Measurements from ENCODE around the gene EIF3CL.
"Not testable (repeated sequence)": the region's sequence is repeated elsewhere in the genome, so short reads cannot be mapped to it uniquely, and the experiment has no call there.

The EIF3CL gene, protein sequence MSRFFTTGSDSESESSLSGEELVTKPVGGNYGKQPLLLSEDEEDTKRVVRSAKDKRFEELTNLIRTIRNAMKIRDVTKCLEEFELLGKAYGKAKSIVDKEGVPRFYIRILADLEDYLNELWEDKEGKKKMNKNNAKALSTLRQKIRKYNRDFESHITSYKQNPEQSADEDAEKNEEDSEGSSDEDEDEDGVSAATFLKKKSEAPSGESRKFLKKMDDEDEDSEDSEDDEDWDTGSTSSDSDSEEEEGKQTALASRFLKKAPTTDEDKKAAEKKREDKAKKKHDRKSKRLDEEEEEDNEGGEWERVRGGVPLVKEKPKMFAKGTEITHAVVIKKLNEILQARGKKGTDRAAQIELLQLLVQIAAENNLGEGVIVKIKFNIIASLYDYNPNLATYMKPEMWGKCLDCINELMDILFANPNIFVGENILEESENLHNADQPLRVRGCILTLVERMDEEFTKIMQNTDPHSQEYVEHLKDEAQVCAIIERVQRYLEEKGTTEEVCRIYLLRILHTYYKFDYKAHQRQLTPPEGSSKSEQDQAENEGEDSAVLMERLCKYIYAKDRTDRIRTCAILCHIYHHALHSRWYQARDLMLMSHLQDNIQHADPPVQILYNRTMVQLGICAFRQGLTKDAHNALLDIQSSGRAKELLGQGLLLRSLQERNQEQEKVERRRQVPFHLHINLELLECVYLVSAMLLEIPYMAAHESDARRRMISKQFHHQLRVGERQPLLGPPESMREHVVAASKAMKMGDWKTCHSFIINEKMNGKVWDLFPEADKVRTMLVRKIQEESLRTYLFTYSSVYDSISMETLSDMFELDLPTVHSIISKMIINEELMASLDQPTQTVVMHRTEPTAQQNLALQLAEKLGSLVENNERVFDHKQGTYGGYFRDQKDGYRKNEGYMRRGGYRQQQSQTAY

DNA sequence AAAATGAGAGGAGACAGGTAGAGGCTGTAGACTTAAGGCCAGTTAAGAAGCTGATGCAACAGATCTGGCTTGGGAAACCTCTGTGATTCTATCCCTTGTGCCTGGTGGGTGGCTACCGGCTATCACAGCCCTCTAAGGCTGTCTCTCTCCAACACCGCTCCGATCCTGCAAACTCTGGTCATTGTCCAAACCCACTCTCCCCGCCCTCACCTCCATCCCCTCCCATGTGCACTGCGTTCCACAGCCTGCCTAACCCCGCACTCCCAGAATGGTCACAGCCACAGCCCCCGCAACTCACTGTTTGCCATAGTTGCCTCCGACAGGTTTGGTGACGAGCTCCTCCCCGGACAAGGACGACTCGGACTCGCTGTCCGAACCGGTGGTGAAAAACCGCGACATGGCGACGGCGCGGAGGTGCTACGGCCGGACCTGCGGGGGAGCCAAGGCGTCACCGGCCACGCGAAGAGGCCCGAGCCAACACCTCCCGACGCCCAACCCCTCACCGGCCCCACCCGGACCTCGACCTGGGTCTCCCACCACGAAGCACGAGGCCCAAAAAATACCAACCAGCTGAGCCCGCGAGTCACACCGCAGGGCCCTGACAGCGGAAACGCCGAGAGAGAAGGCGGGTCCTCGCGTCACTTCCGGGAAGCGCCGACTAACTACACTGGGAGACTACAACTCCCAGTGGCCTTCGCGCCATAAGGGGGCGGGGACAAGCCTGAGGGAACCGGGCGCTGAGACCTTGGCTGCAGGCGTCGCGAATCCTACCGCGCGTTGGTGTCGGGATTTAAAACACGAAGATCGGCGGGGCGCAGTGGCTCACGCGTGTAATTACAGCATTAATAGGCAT, at the start of gene EIF3CL:
Gene EIF3CL (minus strand): TSS at position 622 of the 853 bp plus-strand sequence. CDS start 223 bp downstream, at position 399.
- not testable (repeated sequence) for DNase-seq (ENCODE audit: low read depth)

DNA sequence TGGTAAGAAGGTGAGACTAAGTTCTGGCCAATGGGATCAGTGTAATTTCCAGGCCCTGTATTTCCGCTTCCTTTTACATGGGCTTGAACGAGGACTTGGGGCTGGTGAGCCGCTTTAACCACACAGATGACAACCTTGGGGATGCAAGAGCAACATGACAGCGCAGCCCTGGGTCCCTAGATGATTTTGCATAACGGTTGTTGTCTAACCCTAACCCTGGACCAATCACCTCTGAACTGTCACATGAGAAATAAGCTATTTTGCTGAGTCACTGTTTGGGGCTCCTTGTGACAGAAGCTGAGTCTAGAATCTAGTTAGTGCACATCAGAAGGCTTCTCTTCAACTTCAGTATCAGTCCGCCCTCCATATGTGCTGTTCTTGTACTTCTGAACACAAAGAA, 43.4 kb upstream of the EIF3CL start:
- not testable (repeated sequence) for DNase-seq (ENCODE audit: low read depth)

DNA sequence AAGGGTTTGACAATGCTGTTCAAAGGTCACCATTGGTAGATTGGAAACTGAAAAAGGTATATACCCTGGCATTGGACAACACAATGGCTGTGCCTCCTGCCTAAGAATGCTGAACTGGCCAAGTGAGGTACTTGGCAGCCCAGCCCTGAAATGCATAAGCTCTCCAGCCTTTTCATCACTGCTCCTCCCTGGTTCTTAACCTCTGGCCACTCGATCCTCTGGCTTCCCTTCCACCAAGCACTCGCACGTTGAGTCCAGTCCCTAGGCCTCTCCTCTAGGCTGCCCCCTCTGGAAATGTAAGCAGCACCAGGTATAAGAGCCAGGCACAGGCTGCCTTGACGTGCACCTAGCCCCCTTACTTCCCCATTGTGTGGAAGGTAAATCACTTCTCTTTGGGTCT, 42.7 kb upstream of the EIF3CL start:
- not testable (repeated sequence) for DNase-seq (ENCODE audit: low read depth)

DNA sequence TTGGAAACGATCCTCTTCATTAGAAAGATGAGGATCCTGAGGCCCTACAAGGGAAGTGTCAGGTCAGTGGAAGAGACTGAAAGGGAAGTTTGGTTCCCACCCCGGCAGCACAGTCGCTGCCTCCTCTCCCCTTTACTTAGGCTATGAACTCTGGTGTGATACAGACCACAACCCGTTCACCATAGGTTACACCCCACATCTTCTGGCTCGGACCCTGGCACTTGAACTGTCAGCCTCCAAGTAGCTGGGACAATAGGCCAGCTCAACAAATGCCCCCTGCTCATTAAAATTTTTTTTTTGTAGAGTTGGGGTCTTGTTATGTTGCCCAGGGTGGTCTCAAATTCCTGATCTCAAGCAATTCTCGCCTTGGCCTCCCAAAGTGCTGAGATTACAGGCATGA, 40.3 kb upstream of the EIF3CL start:
- not testable (repeated sequence) for DNase-seq (ENCODE audit: low read depth)

DNA sequence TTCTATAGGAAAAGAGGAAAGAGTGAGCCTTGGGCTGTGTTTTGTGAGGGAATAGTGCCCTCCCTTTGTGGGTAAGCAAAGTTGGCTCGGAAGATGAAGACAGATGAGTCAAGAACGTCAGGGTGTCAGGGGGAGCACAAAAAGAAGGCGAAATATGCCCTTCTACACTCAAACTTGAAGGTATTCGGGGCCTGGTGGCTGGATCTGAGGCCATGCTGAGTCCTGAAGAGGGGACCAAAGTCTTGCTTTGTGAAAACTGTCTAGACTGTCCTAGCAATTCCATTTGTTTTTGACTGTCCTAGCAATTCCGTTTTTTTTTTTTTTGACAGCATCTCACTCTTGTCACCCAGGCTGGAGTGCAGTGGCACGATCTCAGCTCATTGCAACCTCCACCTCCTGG, 35.3 kb upstream of the EIF3CL start:
- not testable (repeated sequence) for DNase-seq (ENCODE audit: low read depth)

DNA sequence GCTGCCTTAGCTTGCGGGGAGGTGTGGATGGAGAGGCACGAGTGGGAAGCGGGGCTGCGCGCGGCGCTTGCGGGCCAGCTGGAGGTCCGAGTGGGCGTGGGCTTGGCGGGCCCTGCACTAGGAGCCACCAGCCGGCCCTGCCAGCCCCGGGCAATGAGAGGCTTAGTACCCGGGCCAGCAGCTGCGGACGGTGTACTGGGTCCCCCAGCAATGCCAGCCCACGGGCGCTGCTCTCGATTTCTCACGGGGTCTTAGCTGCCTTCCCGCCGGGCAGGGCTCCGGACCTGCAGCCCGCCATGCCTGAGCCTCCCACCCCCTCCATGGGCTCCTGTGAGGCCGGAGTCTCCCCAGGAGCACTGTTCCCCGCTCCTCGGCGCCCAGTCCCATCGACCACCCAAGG, 31.7 kb upstream of the EIF3CL start:
- not testable (repeated sequence) for DNase-seq (ENCODE audit: low read depth)

DNA sequence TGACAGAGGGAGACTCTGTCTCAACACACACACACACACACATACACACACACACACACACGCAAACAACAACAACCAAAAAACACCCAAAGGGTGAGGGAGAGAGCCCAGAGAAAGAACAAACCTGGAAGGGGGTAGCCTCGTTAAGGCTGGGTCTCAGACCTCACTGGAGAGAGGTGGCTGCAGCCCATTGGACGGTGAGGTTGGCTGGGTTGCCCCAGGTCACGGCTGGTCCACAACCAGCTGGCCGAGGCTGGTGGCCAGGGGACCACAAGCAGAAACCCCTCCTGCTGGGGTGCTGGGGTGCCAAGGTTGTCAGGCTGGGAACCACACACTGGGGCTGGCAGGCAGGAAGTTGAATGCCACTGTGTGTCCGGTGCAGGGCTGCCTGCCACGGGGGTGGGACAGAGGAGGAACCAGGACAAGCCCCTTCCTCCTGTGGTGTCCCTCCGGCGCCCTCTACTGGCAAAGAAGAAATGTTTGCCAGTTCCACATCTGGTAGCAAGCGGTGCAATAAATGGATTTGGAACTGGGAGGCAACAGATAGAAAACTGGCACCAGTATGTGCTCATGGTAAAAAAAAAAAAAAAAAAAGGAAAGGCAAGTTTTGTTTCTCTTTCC, 22.5 kb upstream of the EIF3CL start:
- DNase-seq (ENCODE audit: low read depth): not testable (repeated sequence)

DNA sequence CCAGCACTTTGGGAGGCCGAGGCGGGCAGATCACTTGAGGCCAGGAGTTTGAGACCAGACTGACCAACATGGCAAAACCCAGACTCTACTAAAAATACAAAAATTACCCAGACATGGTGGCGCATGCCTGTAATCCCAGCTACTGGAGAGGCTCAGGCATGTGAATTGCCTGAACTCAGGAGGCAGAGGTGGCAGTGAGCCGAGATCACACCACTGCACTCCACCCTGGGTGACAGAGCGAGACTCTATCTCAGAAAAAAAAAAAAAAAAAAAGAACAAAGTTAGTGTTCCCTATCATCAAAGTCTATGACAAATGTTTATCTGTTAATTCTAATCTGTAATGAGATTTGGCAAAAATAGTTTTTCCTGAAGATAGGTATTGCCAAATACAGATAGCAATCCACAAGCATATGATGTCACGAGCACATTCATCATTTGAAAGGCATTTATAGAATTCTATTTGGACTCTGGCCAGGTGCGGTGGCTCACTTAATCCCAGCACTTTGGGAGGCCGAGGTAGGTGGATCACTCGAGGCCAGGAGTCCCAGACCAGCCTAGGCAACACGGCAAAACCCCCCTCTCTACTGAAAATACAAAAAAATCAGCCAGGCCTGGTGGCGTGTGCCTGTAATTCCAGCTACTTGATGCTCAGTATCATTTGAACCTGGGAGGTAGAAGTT, 17.6 kb upstream of the EIF3CL start:
- not testable (repeated sequence) for DNase-seq (ENCODE audit: low read depth)

DNA sequence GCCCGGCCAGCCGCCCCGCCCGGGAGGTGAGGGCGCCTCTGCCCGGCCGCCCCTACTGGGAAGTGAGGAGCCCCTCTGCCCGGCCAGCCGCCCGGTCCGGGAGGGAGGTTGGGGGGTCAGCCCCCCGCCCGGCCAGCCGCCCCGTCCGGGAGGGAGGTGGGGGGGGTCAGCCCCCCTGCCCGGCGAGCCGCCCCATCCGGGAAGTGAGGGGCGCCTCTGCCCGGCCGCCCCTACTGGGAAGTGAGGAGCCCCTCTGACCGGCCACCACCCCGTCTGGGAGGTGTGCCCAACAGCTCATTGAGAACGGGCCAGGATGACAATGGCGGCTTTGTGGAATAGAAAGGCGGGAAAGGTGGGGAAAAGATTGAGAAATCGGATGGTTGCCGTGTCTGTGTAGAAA, 13.4 kb upstream of the EIF3CL start:
- not testable (repeated sequence) for DNase-seq (ENCODE audit: low read depth)

DNA sequence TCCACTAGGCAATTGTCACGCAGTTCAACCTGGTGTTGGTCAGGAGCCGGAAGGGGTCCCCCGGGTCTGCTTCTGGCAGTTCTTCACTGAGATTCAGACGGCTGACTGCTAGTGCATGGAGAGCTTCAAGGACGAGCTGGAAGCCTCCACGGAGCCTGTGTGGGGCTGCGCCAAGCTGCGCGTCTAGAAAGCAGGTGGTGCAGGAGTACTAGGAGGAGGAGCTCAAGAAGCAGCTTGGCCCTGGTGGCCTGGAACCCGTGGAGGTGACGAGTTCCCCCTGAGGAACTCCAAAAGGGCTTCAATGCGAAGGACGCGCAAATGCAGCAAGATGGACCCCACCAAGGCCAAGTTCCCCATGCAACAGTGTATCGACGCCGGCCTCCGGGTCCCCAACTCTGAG, 10.9 kb upstream of the EIF3CL start:
- DNase-seq (ENCODE audit: low read depth): not testable (repeated sequence)

DNA sequence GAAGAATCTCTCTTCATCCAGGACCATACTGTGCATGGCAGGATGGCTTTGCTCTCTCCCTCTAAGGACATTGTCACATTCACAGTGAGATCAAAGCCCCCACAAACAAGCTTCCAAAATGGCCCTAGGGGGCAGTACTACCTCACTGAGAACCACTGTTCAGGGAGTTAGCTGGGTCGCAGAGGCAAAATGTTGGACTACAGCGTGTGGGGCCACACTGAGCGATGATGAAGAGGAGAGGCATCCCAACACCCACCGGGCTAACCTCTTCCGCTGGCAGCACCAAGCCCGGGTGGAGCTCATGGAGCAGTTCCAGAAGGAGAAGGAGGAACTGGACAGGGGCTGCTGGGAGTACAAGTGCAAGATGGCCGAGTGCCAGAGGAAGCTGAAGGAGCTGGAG, 9.9 kb upstream of the EIF3CL start:
- not testable (repeated sequence) for DNase-seq (ENCODE audit: low read depth)

DNA sequence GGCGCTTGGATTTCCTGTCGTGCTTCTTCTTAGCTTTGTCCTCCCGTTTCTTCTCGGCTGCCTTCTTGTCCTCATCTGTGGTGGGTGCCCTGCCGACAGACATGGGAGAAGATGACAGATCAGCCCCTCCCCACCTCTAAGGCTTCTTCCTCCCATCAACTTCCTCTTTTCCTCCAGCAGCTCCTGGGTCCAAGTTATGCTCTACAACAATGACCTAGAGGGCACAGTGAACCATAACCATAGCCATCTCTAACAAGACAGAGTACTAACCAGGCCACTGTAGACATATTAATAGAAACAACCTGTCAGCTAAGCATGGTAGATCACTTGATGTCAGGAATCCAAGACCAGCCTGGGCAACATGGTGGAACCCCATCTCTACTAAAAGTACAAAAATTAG, 11.6 kb downstream of the EIF3CL start:
- not testable (repeated sequence) for DNase-seq (ENCODE audit: low read depth)

DNA sequence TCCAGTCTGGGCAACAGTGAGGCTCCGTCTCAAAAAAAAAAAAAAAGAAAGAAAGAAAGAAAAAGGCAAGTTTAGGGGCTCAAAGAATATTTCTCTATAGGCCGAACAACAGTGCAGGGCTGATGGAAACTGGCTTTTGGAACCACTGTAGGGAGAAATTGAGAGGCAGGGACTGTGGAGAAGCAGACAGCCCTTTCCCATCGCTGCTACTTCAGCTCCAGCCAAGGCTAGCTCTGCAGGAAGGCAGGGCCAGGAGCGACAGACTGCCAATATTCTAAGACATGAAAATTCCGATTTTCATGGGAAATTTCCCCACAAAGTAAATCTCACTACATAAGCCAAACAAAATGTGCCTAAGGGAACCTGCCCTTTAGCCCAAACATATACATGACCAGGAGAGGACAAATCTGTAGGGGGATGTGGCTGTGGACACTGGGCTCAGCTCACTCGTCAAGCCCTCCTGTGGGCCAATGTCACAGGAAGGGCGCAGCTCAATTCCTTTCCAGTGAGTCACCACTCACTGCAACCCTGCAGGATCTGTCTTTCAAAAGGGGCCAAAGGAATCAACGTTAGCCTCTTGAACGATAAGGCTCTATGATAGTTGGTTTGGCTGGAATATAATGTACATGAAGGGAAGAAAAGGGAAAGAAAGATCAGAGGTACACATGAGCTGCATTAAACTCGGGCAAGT, 21.3 kb downstream of the EIF3CL start:
- DNase-seq (ENCODE audit: low read depth): not testable (repeated sequence)

DNA sequence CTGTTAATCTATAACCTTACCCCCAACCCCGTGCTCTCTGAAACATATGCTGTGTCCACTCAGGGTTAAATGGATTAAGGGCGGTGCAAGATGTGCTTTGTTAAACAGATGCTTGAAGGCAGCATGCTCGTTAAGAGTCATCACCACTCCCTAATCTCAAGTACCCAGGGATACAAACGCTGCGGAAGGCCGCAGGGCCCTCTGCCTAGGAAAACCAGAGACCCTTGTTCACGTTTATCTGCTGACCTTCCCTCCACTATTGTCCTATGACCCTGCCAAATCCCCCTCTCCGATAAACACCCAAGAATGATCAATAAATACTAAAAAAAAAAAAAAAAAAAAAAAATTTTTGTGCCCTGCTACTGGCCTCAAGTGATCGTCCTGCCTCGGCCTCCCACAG, 25.8 kb downstream of the EIF3CL start:
- not testable (repeated sequence) for DNase-seq (ENCODE audit: low read depth)

DNA sequence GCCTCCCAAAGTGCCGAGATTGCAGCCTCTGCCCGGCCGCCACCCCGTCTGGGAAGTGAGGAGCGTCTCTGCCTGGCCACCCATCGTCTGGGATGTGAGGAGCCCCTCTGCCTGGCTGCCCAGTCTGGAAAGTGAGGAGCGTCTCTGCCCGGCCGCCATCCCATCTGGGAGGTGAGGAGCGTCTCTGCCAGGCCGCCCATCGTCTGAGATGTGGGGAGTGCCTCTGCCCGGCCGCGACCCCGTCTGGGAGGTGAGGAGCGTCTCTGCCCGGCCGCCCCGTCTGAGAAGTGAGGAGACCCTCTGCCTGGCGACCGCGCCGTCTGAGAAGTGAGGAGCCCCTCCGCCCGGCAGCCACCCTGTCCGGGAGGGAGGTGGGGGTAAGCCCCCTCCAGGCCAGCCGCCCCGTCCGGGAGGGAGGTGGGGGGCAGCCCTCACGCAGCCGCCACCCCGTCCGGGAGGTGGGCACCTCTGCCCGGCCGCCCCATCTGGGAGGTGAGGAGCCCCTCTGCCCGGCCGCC, 26.5 kb downstream of the EIF3CL start:
- not testable (repeated sequence) for DNase-seq (ENCODE audit: low read depth)

DNA sequence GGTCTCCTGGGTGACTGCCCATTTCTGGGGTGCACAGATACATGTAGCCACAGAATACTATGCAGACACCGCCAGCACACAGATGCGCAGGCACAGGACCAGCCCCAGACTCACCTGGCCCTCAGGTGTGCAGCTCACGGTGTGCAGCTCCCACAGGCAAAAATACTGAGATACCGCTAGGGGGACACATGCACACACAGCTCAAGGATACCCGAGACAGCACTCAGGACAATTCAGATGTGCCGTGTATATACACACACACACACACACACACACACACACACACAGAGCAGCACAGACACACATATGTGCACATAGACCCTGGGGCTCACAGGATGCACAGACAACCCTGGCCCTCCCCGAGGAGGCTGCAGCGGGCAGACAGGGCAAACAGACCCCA, 28.5 kb downstream of the EIF3CL start:
- DNase-seq (ENCODE audit: low read depth): not testable (repeated sequence)

DNA sequence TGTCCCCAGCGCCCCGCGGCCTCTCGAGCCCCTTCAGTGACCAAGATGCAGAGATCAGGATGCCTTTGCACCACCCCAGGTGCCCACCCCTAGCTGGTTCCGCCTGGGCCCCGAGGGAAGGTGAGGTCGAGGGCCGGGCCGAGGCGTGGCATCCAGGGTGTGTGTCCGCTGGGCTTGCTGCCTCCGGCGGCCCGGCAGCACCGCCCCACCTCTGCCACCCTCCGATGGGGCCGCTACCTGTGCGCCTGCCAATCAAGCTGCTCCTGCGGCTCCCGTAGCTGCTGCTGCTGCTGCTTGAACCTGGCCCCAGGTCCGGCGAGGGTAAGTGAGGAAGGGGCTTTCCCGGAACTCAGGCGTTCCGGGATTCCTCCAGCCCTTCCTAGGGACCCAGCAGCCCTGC, 29.4 kb downstream of the EIF3CL start:
- DNase-seq (ENCODE audit: low read depth): not testable (repeated sequence)

DNA sequence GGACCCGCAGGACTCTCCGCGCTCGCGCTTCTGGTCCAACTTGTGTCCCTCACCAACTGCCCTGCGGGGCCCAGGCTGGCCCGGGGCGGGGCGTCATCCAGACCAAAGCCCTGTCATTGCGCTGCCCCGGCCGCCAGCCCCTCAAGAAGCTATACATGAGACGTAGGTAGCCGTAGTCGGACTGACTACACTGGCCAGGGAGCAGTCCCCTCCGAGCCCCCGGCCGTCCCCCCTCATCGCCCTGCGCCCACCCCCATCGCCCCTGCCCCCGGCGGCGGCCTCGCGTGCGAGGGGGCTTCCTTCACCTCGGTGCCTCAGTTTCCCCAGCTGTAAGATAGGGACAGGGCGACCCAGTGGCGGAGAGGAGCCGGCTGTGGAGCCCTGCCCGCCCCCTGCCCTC, 35.7 kb downstream of the EIF3CL start:
- not testable (repeated sequence) for DNase-seq (ENCODE audit: low read depth)

DNA sequence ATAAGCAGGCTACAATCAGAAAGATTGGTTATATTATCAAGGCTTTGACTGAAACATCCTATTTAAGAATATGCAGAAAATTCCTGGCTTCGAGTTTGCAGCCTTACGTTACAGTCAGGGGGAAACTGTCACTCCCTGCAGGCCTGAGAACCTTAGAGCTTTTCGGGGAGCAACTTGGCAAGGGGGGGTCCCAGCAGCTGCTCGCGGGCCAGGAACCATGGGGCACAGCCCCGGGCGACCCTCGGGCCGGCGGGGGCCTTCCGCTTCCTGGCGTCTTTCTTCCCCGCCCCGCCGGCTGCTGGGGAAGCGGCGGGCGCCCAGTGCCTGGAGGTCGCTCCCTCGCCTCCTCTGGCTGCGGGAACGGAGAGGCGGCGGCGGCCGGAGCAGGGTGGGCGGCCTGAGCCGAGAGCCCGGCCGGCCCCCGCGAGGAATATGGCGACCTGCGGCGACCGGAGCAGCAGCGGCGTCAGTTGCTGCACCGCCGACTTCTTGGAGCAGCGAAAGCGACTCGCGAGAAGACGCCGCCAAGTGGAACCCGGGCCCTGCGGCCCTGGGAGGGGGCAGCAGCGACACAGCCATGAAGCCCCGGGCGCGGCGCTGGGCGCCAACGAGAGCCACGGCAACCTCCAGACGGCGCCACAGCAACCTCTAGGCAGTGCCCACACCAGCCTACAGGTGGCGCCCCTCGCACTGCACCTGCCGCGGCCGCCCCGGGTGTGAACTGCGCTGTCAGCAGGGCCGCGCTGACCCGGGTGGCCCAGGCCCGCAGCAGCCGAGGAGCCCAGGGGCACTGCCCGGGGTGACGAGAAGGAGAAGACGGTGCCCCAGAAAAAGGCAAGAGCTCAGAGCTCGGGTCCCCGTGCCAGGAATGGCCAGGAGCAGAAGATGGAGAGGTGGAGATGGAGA, 39.1 kb downstream of the EIF3CL start:
- not testable (repeated sequence) for DNase-seq (ENCODE audit: low read depth)

Measured in stimulated activated CD8-positive, alpha-beta memory T cell treated with anti-CD3 and anti-CD28 coated beads, Interleukin-4, amount 100 ng/mL, for 24 hours (primary cell).